ENCODE data around the gene SH3GL2. TPM values are rescaled to one million over a fixed set of nuclear protein-coding genes. Genes with fewer than 3 reads are reported as not detected.

SH3GL2 gene
- total and polyA plus RNA-seq, 9 of the 15 experiments (the other 6 are each of a cell fraction or from before 2014, with no cell fraction given) = not detected

- H3K9ac ChIP-seq (ENCODE audit: insufficient read depth in 1 of 2, low read depth in 2 of 2, low read length in 2 of 2) = no peak overlapping the region
- ChIA-PET POLR2A (no interaction called here), CTCF (ENCODE audit: low intra/inter-chr PET ratio) (no interaction called here)
- 0% methylated on average over 1 of the region's 3 CpGs for WGBS (ENCODE audit: insufficient coverage, low coverage, missing lambda C conversion rate)
- no peak overlapping the region for H3K4me3 ChIP-seq
- BruUV-seq (replicated peaks) = no TSS peak
- FAIRE-seq (no peak), DNase-seq (ENCODE audit: extremely low read depth in 1 of 4, low spot score in 3 of 4) (no peak), ATAC-seq (no peak)
- no peaks in the 10 kb centered on the region for H4K20me1 ChIP-seq (replicated peaks; ENCODE audit: control insufficient read depth, insufficient read depth, low read length)
- H3K9me1 ChIP-seq (ENCODE audit: control insufficient read depth, insufficient read depth, low read length) = no peaks in the 10 kb centered on the region
- H2AFZ ChIP-seq (ENCODE audit: low read depth, low read length) = no peak overlapping the region
- in situ Hi-C loops (cut with MboI) = no loop called here
- TF ChIP-seq SIN3B (IDR thresholded peaks at IDR 0.05; ENCODE audit: low read depth) (no peak), ZZZ3 (IDR thresholded peaks at IDR 0.05) (no peak), TGIF2 (CRISPR knock-in tag; IDR thresholded peaks at IDR 0.05) (no peak)
- no peaks in the 10 kb centered on the region for H3K4me1 ChIP-seq (replicated peaks in 1 of 2; ENCODE audit: control insufficient read depth in 2 of 2, insufficient read depth in 2 of 2, low read length in 2 of 2)
- H3K79me2 ChIP-seq (ENCODE audit: control insufficient read depth, insufficient read depth, low read length) = no peaks in the 10 kb centered on the region
- H3K4me2 ChIP-seq (ENCODE audit: insufficient read depth, low read length) = no peak overlapping the region
- no peaks in the 10 kb centered on the region for H3K27me3 ChIP-seq (ENCODE audit: control insufficient read depth in 2 of 2, insufficient read depth in 2 of 2, low read length in 2 of 2)
- H3K36me3 ChIP-seq (ENCODE audit: control insufficient read depth, insufficient read depth, low read length) = no peaks in the 10 kb centered on the region
- H3K9me3 ChIP-seq (replicated peaks; ENCODE audit: control insufficient read depth, insufficient read depth, low read depth, low read length) = no peaks in the 10 kb centered on the region
- H3K27ac ChIP-seq (ENCODE audit: extremely low read depth, low read depth, low read length) = no peak overlapping the region
- intact Hi-C loops (cut with micrococcal nuclease) = no loop called here
Observed at GRCh38 chr9:17776735-17777134, 197.9 kb downstream of the SH3GL2 start.

GRCh38 chr9:17777465-17777864, 198.6 kb downstream of the SH3GL2 start:
- intact Hi-C loops (cut with micrococcal nuclease) = no loop called here
- 0% methylated on average over 3 of the region's 3 CpGs for WGBS (ENCODE audit: insufficient coverage, low coverage, missing lambda C conversion rate)
- in situ Hi-C loops (cut with MboI) = no loop called here
- DNase-seq (ENCODE audit: extremely low read depth in 1 of 4, low spot score in 3 of 4) = no peak
- Histone ChIP-seq H2AFZ (ENCODE audit: low read depth, low read length) (no peak overlapping the region), H3K9ac (ENCODE audit: insufficient read depth in 1 of 2, low read depth in 2 of 2, low read length in 2 of 2) (no peak overlapping the region), H3K27me3 (ENCODE audit: control insufficient read depth in 2 of 2, insufficient read depth in 2 of 2, low read length in 2 of 2) (no peaks in the 10 kb centered on the region), H3K4me1 (replicated peaks in 1 of 2; ENCODE audit: control insufficient read depth in 2 of 2, insufficient read depth in 2 of 2, low read length in 2 of 2) (no peaks in the 10 kb centered on the region), H3K9me3 (replicated peaks; ENCODE audit: control insufficient read depth, insufficient read depth, low read depth, low read length) (no peaks in the 10 kb centered on the region), H3K4me2 (ENCODE audit: insufficient read depth, low read length) (no peak overlapping the region), H3K36me3 (ENCODE audit: control insufficient read depth, insufficient read depth, low read length) (no peaks in the 10 kb centered on the region), H3K9me1 (ENCODE audit: control insufficient read depth, insufficient read depth, low read length) (no peaks in the 10 kb centered on the region), H3K79me2 (ENCODE audit: control insufficient read depth, insufficient read depth, low read length) (no peaks in the 10 kb centered on the region), H4K20me1 (replicated peaks; ENCODE audit: control insufficient read depth, insufficient read depth, low read length) (no peaks in the 10 kb centered on the region), H3K4me3 (no peak overlapping the region), H3K27ac (ENCODE audit: extremely low read depth, low read depth, low read length) (no peak overlapping the region)
- FAIRE-seq = no peak
- ChIA-PET POLR2A (no interaction called here), CTCF (ENCODE audit: low intra/inter-chr PET ratio) (no interaction called here)
- no TSS peak for BruUV-seq (replicated peaks)
- no peak for ATAC-seq
- TF ChIP-seq RB1 (IDR thresholded peaks at IDR 0.05; ENCODE audit: low read depth) (no peak), FOXK2 (conservative IDR thresholded peaks at IDR 0.05 in 1 of 2, IDR thresholded peaks at IDR 0.05 in 1 of 2; ENCODE audit: low read depth in 2 of 2) (no peak), TRIM24 (IDR thresholded peaks at IDR 0.05) (no peak), SNRNP70 (optimal IDR thresholded peaks at IDR 0.05; ENCODE audit: low read depth, low read length) (no peak), ZNF740 (CRISPR knock-in tag; IDR thresholded peaks at IDR 0.05) (no peak), ZNF740 (tag; IDR thresholded peaks at IDR 0.05) (no peak), ZNF395 (CRISPR knock-in tag; IDR thresholded peaks at IDR 0.05) (no peak)
